ENCODE results near the gene AKAP13. TPM values are rescaled to one million over a fixed set of nuclear protein-coding genes. Genes with fewer than 3 reads are reported as not detected.

The AKAP13 gene
- total and polyA plus RNA-seq, 2 of the 13 experiments (the other 11 are each of a cell fraction or from before 2014, with no cell fraction given), result 6.7 to 27.1 TPM

DNA sequence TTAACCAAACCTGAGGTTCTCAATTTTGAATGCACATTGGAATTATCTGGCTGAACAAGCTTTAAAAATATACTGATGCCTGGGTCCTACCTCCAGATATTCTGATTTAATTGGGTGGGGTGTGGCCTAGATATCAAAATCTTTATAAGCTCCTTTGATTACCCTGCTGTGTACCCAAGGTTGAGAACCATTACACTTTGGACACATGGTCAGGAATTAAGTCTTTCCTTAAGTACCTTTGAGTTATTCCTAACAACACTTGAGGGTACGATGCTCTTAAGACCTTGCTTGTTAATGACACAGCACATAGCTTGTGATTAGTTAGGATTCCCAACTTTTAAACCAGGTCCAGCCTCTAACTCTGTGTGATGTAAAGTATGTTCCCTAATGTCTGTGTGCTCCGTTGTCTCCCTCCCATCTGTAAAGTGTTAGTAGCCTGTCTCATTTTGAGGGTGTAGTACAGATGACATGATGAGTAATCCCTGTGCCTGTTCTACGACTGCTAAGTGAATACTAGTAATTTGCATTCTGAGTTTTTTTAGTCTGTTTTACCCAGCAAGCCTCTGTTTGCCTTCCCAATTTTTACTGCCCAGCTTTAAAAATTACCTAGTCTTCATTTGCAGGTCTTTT lies 259.5 kb downstream of the AKAP13 start:
- no peak overlapping the region for H3K4me3 ChIP-seq (replicated peaks in 1 of 3; ENCODE audit: insufficient read depth in 1 of 3, low read depth in 2 of 3, low read length in 3 of 3)
- H3K9me3 ChIP-seq (ENCODE audit: low read length), result no peaks in the 10 kb centered on the region
- TF ChIP-seq ZNF589 (CRISPR knock-in tag; conservative IDR thresholded peaks at IDR 0.05), result no peak
- no peak for TF ChIP-seq ZNF572 (CRISPR knock-in tag; IDR thresholded peaks at IDR 0.05)
- TF ChIP-seq ZFP37 (CRISPR knock-in tag; IDR thresholded peaks at IDR 0.05; ENCODE audit: borderline replicate concordance), result no peak
- TF ChIP-seq FOSL1 (CRISPR knock-in tag; IDR thresholded peaks at IDR 0.05; ENCODE audit: borderline replicate concordance), result no peak
- no peak for TF ChIP-seq ZNF720 (CRISPR knock-in tag; IDR thresholded peaks at IDR 0.05)
- no peak for TF ChIP-seq ZNF333 (CRISPR knock-in tag; IDR thresholded peaks at IDR 0.05; ENCODE audit: borderline replicate concordance)
- TF ChIP-seq MIER2 (CRISPR knock-in tag; IDR thresholded peaks at IDR 0.05), result no peak
- no peak for TF ChIP-seq TAF1 (CRISPR knock-in tag; IDR thresholded peaks at IDR 0.05)
- TF ChIP-seq ZNF335 (CRISPR knock-in tag; IDR thresholded peaks at IDR 0.05), result no peak
- TF ChIP-seq ZNF792 (CRISPR knock-in tag; IDR thresholded peaks at IDR 0.05), result no peak
- TF ChIP-seq ZNF260 (CRISPR knock-in tag; IDR thresholded peaks at IDR 0.05; ENCODE audit: borderline replicate concordance, low read depth), result no peak
- no peak for TF ChIP-seq GFI1 (CRISPR knock-in tag; IDR thresholded peaks at IDR 0.05; ENCODE audit: borderline replicate concordance)
- TF ChIP-seq TBX2 (CRISPR knock-in tag; IDR thresholded peaks at IDR 0.05; ENCODE audit: borderline replicate concordance), result no peak
- TF ChIP-seq TEAD2 (CRISPR knock-in tag; IDR thresholded peaks at IDR 0.05), result no peak
- TF ChIP-seq ZNF766 (CRISPR knock-in tag; IDR thresholded peaks at IDR 0.05; ENCODE audit: borderline replicate concordance), result no peak
- H3K4me2 ChIP-seq (ENCODE audit: low read depth, low read length), result no peak overlapping the region
- POLR2A ChIA-PET, result no interaction called here
- H3K36me3 ChIP-seq (replicated peaks in 1 of 2; ENCODE audit: control insufficient read depth in 1 of 2, insufficient read depth in 2 of 2, low read length in 2 of 2), result peaks cover 3 to 14% of the 10 kb centered on the region in 2 experiments; a peak in 2 of 5 replicates
- DNase-seq (ENCODE audit: low spot score) (no peak), FAIRE-seq (no peak), ATAC-seq (no peak)
- WGBS (ENCODE audit: low lambda C conversion rate), result 100% methylated on average over 3 of the region's 3 CpGs
- CTCF ChIA-PET (ENCODE audit: low intra/inter-chr PET ratio, low total read pairs), result no interaction called here
- H2AFZ ChIP-seq (ENCODE audit: low read length), result no peak overlapping the region
- H3K27me3 ChIP-seq (ENCODE audit: control insufficient read depth in 1 of 2, insufficient read depth in 2 of 2, low read length in 2 of 2), result no peaks in the 10 kb centered on the region
- no TSS peak for BruUV-seq (replicated peaks)
- no peak overlapping the region for H3K9ac ChIP-seq (ENCODE audit: insufficient read depth, low read depth, low read length)
- no peaks in the 10 kb centered on the region for H3K4me1 ChIP-seq (ENCODE audit: insufficient read depth, low read length)
- in situ Hi-C loops (cut with HindIII; ENCODE audit: extremely low pct_ligation_motif_present, low pct_unique_long_range_greater_than_20kb) (no loop called here), intact Hi-C loops (cut with micrococcal nuclease; ENCODE audit: unreplicated experiment) (no loop called here)
- H3K27ac ChIP-seq (ENCODE audit: extremely low read length, insufficient read depth, low read length), result no peak overlapping the region
- no peaks in the 10 kb centered on the region for H4K20me1 ChIP-seq (ENCODE audit: insufficient read depth, low read length)
- no peaks in the 10 kb centered on the region for H3K79me2 ChIP-seq (ENCODE audit: insufficient read depth, low read length)
